HG03520 (cell line): ENCODE data around the gene MRC2.

ENCODE experiments used
- ATAC-seq: cut with Tn5 transposase; IDR thresholded peaks from one replicate; pipeline ENCODE4 v1.9.1; 2021; ENCODE audit warnings: mild to moderate bottlenecking, moderate library complexity; ENCODE audit not compliant: unreplicated experiment

MRC2 gene

GRCh38 chr17:62715882-62716390, 88.5 kb downstream of the MRC2 start:
- ATAC-seq, result no peak

- no peak for ATAC-seq
Measured at GRCh38 chr17:62716834-62717588, 89.5 kb downstream of the MRC2 start.

- ATAC-seq, result no peak
Measured at GRCh38 chr17:62717589-62717855, 90.1 kb downstream of the MRC2 start.

- no peak for ATAC-seq
Measured at GRCh38 chr17:62717889-62718288, 90.4 kb downstream of the MRC2 start.

GRCh38 chr17:62718429-62718828, 91.0 kb downstream of the MRC2 start:
- no peak for ATAC-seq

GRCh38 chr17:62719586-62719985, 92.1 kb downstream of the MRC2 start:
- no peak for ATAC-seq

GRCh38 chr17:62720126-62720850, 92.8 kb downstream of the MRC2 start:
- no peak for ATAC-seq

- no peak for ATAC-seq
Measured at GRCh38 chr17:62722625-62723024, 95.2 kb downstream of the MRC2 start.

GRCh38 chr17:62723842-62724241, 96.4 kb downstream of the MRC2 start:
- no peak for ATAC-seq

GRCh38 chr17:62724398-62725146, 97.1 kb downstream of the MRC2 start:
- ATAC-seq, result peak; percentile 92

GRCh38 chr17:62725791-62726249, 98.3 kb downstream of the MRC2 start:
- ATAC-seq, result no peak

GRCh38 chr17:62727916-62728672, 100.6 kb downstream of the MRC2 start:
- no peak for ATAC-seq

- ATAC-seq, result no peak
Measured at GRCh38 chr17:62732125-62732524, 104.7 kb downstream of the MRC2 start.

GRCh38 chr17:62735044-62735651, 107.7 kb downstream of the MRC2 start:
- no peak for ATAC-seq

- no peak for ATAC-seq
Measured at GRCh38 chr17:62737513-62737912, 110.0 kb downstream of the MRC2 start.

- ATAC-seq, result no peak
Measured at GRCh38 chr17:62738281-62738680, 110.8 kb downstream of the MRC2 start.

- no peak for ATAC-seq
Measured at GRCh38 chr17:62739645-62740388, 112.3 kb downstream of the MRC2 start.

GRCh38 chr17:62741290-62741689, 113.8 kb downstream of the MRC2 start:
- peak; percentile 72 for ATAC-seq
